DOHH2 (cell line): ENCODE results near the gene TMEM243.
"Not testable (repeated sequence)": the region's sequence is repeated elsewhere in the genome, so short reads cannot be mapped to it uniquely, and the experiment has no call there.

Experiments
- H3F3A ChIP-seq: fragments of 200-600 bp; sonication (generic), shearing (Covaris generic); 2 replicates; pipeline ENCODE4 v1.6.0; 2016; ENCODE audit warnings: antibody characterized with exemption, mild to moderate bottlenecking; ENCODE audit not compliant: control insufficient read depth, insufficient read depth
- H3K27ac ChIP-seq: fragments of 200-600 bp; sonication (generic); 2 replicates; pipeline ENCODE4 v1.5.1; 2014; ENCODE audit warnings: low read depth, mild to moderate bottlenecking, low read length, moderate library complexity
- H3K27me3 ChIP-seq: fragments of 200-600 bp; sonication (generic); 2 replicates; pipeline ENCODE4 v1.6.1; 2014; ENCODE audit warnings: mild to moderate bottlenecking, low read length, mixed read lengths; ENCODE audit not compliant: control insufficient read depth
- H3K36me3 ChIP-seq: fragments of 200-600 bp; sonication (generic); 2 replicates; pipeline ENCODE4 v1.6.1; 2014; ENCODE audit warnings: mild to moderate bottlenecking, low read length, moderate library complexity, mixed read lengths; ENCODE audit not compliant: control insufficient read depth
- H3K4me1 ChIP-seq: fragments of 200-600 bp; sonication (generic); 2 replicates; pipeline ENCODE4 v1.6.1; 2014; ENCODE audit warnings: mild to moderate bottlenecking, low read length, mixed read lengths; ENCODE audit not compliant: control insufficient read depth
- H3K4me2 ChIP-seq: fragments of 200-600 bp; sonication (generic); 2 replicates; pipeline ENCODE4 v1.6.0; 2014; ENCODE audit warnings: mild to moderate bottlenecking, low read length, moderate library complexity
- H3K4me3 ChIP-seq: fragments of 200-600 bp; sonication (generic); 2 replicates; pipeline ENCODE4 v1.5.1; 2014; ENCODE audit warnings: mild to moderate bottlenecking, low read length, mixed read lengths
- H3K79me2 ChIP-seq: fragments of 200-600 bp; sonication (generic); 2 replicates; pipeline ENCODE4 v1.6.1; 2014; ENCODE audit warnings: mild to moderate bottlenecking, low read length, mixed read lengths; ENCODE audit not compliant: control insufficient read depth
- H3K9me2 ChIP-seq: fragments of 200-600 bp; sonication (generic); replicated peaks from 2 replicates; pipeline ENCODE4 v1.6.1; 2014; ENCODE audit warnings: mild to moderate bottlenecking, low read length, mixed read lengths; ENCODE audit not compliant: control insufficient read depth
- H3K9me3 ChIP-seq: fragments of 200-600 bp; sonication (generic); 2 replicates; pipeline ENCODE4 v1.6.1; 2014; ENCODE audit warnings: antibody characterized with exemption, low read length, mixed read lengths; ENCODE audit not compliant: control insufficient read depth, insufficient read depth
- H4K20me1 ChIP-seq: fragments of 200-600 bp; sonication (generic); 2 replicates; pipeline ENCODE4 v1.6.0; 2014; ENCODE audit warnings: low read depth, mild to moderate bottlenecking, antibody characterized with exemption, low read length, moderate library complexity; ENCODE audit not compliant: control insufficient read depth, insufficient read depth
- CTCF ChIP-seq: fragments of 200-600 bp; sonication (generic); IDR thresholded peaks from one replicate; pipeline ENCODE4 v1.5.1; 2014; ENCODE audit warnings: antibody characterized with exemption, mild to moderate bottlenecking, low read depth, low read length; ENCODE audit not compliant: poor library complexity, severe bottlenecking
- EZH2phosphoT487 ChIP-seq: fragments of 200-600 bp; sonication (generic); IDR thresholded peaks from 2 replicates; pipeline ENCODE4 v1.6.1; 2017; ENCODE audit warnings: borderline replicate concordance, mild to moderate bottlenecking, antibody characterized with exemption, low read length, moderate library complexity, mixed read lengths

TMEM243 gene

GRCh38 chr7:87253589-87254087 lies 34.1 kb upstream of the TMEM243 start:
- Histone ChIP-seq H3K79me2 (no peaks in the 10 kb centered on the region), H3K9me2 (no peaks in the 10 kb centered on the region), H3K9me3 (peaks cover 8% of the 10 kb centered on the region; the same call in 1 of the 2 replicates), H3K27me3 (0 out of 2 replicates have a peak, but pooled peaks cover 6% of the 10 kb centered on the region), H3K27ac (no peak overlapping the region), H3K4me3 (no peak overlapping the region), H3K4me1 (no peaks in the 10 kb centered on the region), H3K4me2 (no peak overlapping the region), H3K36me3 (no peaks in the 10 kb centered on the region), H3F3A (no peaks in the 10 kb centered on the region), H4K20me1 (no peaks in the 10 kb centered on the region)
- TF ChIP-seq CTCF, result no peak
- no peak for TF ChIP-seq EZH2phosphoT487

- not testable (repeated sequence) for H4K20me1 ChIP-seq, H3F3A ChIP-seq, H3K4me2 ChIP-seq, H3K36me3 ChIP-seq, H3K79me2 ChIP-seq, H3K27ac ChIP-seq, H3K4me3 ChIP-seq, H3K9me2 ChIP-seq, H3K4me1 ChIP-seq, H3K27me3 ChIP-seq
- peaks cover 19% of the 10 kb centered on the region for H3K9me3 ChIP-seq
Measured at GRCh38 chr7:87245671-87246070, 26.1 kb upstream of the TMEM243 start.

GRCh38 chr7:87238464-87239051 lies 19.0 kb upstream of the TMEM243 start:
- H3K36me3 ChIP-seq, H3K9me2 ChIP-seq, H3K27ac ChIP-seq, H3K9me3 ChIP-seq, H4K20me1 ChIP-seq, H3F3A ChIP-seq, H3K4me1 ChIP-seq, H3K4me3 ChIP-seq, H3K79me2 ChIP-seq, H3K27me3 ChIP-seq, H3K4me2 ChIP-seq: not testable (repeated sequence)

GRCh38 chr7:87234949-87235348 lies 15.4 kb upstream of the TMEM243 start:
- H3K4me2 ChIP-seq, result no peak overlapping the region
- TF ChIP-seq EZH2phosphoT487 (no peak), CTCF (no peak)
- H3K9me2 ChIP-seq, result no peaks in the 10 kb centered on the region
- peaks cover 10% of the 10 kb centered on the region for H3K4me1 ChIP-seq
- peaks cover 9% of the 10 kb centered on the region; the same call in 1 of the 2 replicates for H3K9me3 ChIP-seq
- no peaks in the 10 kb centered on the region for H3K79me2 ChIP-seq
- H3K27me3 ChIP-seq, result no peaks in the 10 kb centered on the region
- no peaks in the 10 kb centered on the region for H3F3A ChIP-seq
- no peak overlapping the region for H3K27ac ChIP-seq
- no peaks in the 10 kb centered on the region for H3K36me3 ChIP-seq
- H3K4me3 ChIP-seq, result no peak overlapping the region
- no peaks in the 10 kb centered on the region for H4K20me1 ChIP-seq
